Glomerular visceral epithelial cell (primary cell): ENCODE measurements around the gene HNF1B.
"Not testable (repeated sequence)": the region's sequence is repeated elsewhere in the genome, so short reads cannot be mapped to it uniquely, and the experiment has no call there.

Source experiments
- DNase-seq: peaks from one replicate; pipeline ENCODE4 v3.0.0-alpha.2; 2016; ENCODE audit errors: extremely low spot score

The HNF1B gene

GRCh38 chr17:37701496-37701898 lies 43.4 kb downstream of the HNF1B start:
- DNase-seq: peak; percentile 28

- DNase-seq: no peak
These were observed 44.0 kb downstream of the HNF1B start for GRCh38 chr17:37700881-37701280.

- DNase-seq: peak; percentile 34
These were observed 45.4 kb downstream of the HNF1B start for GRCh38 chr17:37699285-37699973.

- DNase-seq: peak; percentile 38
These were observed 46.0 kb downstream of the HNF1B start for GRCh38 chr17:37698911-37699255.

GRCh38 chr17:37698132-37698910 lies 46.5 kb downstream of the HNF1B start:
- peak; percentile 80 for DNase-seq

DNA sequence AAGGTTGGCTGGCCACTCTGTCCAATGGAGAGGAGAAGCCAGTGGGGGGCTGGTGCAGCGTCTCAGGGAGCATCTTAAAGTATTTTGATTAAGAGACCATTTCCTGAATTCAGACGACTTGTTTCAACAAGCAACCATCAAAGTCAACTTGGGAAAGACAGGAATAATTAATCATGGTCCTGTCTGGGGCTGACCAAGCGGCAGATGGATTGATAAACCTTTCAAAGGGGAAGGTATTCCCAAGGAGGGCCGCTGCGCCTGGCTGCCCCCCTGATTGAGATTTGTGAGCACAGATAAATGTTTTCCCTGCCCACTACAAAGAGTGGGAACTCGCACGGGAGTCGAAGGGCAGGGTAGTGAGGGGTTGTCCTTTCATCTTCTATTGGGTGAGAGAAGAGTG lies 47.5 kb downstream of the HNF1B start:
- DNase-seq: no peak

- no peak for DNase-seq
These were observed 48.5 kb downstream of the HNF1B start for GRCh38 chr17:37696366-37696765.

GRCh38 chr17:37695726-37696125 lies 49.1 kb downstream of the HNF1B start:
- no peak for DNase-seq

GRCh38 chr17:37694734-37695133 lies 50.1 kb downstream of the HNF1B start:
- peak; percentile 33 for DNase-seq

- DNase-seq: no peak
These were observed 51.5 kb downstream of the HNF1B start for GRCh38 chr17:37693328-37693727.

DNA sequence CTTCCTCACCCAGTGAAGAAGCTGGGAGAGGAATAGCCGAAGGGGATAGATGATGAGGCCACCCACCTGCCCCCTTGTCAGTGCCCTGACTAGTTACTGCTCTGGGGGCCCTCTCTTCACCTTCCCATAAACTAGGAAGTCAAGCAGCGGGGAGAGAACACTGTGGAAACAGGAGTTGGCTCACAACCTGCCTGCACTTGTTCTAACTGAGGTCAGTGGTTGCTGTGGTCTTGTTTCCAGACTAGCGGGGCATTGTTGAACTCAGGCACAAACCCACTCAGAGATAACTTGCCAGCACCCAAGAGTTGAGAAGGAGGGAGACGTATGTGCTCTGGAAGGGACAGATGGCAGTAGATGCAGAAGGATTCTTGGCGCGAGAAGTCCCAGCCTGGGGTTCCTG lies 53.1 kb downstream of the HNF1B start:
- DNase-seq: no peak

DNA sequence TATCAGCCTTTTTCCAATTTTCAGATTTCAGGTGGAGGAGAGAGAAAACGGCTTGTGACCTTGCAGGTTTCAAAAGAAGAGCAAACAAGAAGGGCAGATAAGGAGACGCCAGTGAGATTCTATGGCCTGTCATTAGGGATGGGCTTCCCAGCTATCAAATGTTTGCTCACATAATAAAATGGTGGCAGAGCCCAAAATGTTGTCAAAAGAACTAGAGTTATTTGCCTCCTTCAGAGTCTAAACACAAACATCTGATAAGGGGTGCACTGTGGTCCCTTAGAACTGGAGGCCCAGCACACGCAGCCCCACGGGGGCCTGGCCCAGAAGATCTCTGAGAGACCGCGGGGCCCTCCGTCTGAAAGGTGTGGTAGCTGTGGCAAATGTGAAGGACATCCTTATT lies 55.5 kb downstream of the HNF1B start:
- no peak for DNase-seq

- no peak for DNase-seq
These were observed 61.3 kb downstream of the HNF1B start for GRCh38 chr17:37683454-37683984.

- no peak for DNase-seq
These were observed 62.9 kb downstream of the HNF1B start for GRCh38 chr17:37682007-37682406.

DNA sequence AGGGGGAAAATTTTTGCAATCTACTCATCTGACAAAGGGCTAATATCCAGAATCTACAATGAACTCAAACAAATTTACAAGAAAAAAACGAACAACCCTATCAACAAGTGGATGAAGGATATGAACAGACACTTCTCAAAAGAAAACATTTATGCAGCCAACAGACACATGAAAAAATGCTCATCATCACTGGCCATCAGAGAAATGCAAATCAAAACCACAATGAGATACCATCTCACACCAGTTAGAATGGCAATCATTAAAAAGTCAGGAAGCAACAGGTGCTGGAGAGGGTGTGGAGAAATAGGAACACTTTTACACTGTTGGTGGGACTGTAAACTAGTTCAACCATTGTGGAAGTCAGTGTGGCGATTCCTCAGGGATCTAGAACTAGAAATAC lies 64.9 kb downstream of the HNF1B start:
- not testable (repeated sequence) for DNase-seq

DNA sequence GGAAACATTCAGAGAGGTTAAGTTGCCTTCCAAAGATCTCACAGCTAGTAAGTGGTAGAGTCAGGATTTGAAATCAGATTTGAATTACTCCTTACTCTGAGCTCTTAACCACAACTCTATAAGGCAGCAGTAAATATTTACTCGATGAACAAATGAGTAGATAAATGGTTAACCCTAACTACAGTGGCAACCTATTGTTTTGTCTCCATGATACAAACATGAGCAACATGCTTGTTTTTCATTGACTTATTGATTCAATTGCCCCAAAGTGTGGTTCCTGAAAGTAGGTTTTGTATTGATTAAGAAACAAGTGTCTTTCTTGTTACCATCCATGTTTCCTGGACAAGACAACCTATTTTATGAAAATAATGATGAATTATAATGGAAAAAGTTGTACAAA lies 66.8 kb downstream of the HNF1B start:
- DNase-seq: no peak

GRCh38 chr17:37677021-37677420 lies 67.8 kb downstream of the HNF1B start:
- no peak for DNase-seq

DNA sequence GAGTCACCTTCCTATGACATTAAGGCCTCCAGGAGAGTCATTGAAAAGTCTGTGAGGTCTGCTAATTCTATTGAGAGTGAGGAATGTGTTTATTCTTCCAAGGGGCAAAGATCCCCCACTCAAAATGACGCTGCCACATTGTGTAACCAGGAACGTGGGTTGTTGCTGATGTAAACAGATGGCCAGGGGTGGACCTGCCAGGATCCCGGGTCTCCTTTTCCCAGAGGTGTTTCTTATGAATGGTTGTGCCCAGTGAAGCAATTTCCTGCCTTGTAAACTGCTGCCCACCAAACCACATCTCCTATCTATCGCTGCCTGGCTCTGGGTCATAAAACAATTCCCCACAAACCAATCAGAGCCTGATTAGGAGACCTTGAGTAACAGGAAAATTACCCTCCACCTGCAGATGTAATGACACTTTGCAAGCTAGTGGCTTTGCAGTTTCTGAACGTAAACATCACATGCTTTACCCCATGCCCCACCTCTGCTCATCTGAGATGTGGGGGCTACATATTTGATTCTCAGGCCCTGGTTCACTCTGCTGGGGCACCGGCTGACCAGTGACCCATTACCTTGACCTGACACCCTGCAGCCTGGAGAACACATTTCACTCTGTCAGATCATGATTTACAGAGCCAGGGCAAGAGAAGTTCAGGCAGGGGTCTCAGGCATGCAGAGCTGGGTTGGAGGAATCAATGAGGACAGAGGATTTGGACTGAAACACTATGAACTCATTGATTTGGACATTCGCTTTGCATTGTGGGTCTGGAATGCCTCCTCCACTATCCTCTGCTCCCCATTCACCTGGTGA lies 68.5 kb downstream of the HNF1B start:
- DNase-seq: peak; percentile 76

DNA sequence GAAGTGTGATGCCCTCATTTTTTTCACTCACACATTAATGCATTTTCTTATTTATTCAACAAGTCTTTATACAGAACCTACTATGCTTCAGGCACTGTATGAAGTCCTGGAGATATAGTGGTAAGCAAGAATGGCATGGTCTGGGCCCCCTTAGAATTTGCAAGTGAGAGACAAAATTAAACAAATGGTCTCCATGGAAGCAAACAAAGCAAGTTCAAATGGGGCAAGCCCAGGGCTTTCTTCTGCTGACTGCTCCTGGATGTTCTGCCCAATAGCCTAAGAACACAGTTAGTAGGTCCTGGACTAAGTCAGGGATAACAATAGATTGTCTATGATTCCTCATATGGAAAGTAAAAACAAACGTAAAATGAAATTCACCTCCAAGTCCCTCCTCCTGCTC lies 70.3 kb downstream of the HNF1B start:
- DNase-seq: no peak

DNA sequence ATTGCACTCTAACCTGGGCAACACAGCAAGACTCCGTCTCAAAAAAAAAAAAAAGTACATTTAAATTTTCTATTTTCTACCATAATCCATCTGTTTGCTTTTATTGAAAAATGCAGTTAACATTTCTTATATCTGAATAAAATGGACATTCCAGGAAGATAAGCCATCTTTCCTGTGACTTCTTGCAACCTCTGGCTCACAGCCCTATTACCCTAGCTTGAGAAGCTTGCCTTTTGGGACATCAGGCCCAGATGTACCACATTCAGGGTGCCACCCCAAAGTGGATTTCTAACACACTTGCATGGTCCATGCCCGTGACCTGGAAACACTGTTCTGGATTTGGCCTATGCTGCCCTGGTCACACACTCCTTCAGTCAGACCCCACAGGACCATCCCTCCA lies 71.5 kb downstream of the HNF1B start:
- DNase-seq: no peak

DNA sequence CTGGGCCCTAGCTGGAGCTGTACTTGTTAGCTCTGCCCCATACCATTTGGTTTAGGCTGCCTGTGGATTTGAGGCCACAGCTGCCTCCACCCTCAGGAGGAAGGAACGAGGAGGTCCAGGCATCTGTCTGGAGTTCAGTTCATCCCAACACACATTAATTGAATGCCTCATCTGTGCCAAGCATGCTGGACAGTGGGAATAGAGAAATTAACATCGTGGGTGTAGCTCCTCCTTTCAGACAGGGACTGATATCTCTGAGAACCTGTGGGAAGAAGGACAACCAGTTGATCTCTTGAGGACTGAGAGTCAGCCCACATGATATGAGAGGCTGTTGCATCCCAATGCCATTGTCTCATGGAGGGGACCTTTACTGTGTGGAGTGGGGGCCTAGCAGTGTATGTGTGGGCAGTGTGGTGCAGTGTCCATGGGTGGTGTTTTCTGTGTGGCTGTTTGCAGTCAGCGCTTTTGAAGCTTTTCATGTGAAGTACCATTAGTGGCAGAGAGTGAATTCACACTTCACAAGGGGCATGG lies 72.2 kb downstream of the HNF1B start:
- no peak for DNase-seq
